ENCODE data around the gene SHANK2.

SHANK2 gene

GRCh38 chr11:71252269-71252769 is at the start of gene SHANK2:
Gene SHANK2 (minus strand): TSS chr11:71252577. CDS start chr11:71147326, 105,251 bp downstream.
- DNase-seq, result no peak

GRCh38 chr11:71301858-71302533 is 49.6 kb upstream of the SHANK2 start:
- no peak for DNase-seq

- DNase-seq, result no peak
These were observed 48.9 kb upstream of the SHANK2 start for GRCh38 chr11:71301046-71301857.

- no peak for DNase-seq
These were observed 47.8 kb upstream of the SHANK2 start for GRCh38 chr11:71300187-71300586.

GRCh38 chr11:71298761-71299181 is 46.4 kb upstream of the SHANK2 start:
- no peak for DNase-seq

GRCh38 chr11:71298016-71298550 is 45.7 kb upstream of the SHANK2 start:
- DNase-seq, result no peak

GRCh38 chr11:71294846-71295600 is 42.6 kb upstream of the SHANK2 start:
- DNase-seq, result no peak

GRCh38 chr11:71293961-71294782 is 41.8 kb upstream of the SHANK2 start:
- DNase-seq, result no peak

- DNase-seq, result no peak
These were observed 34.6 kb upstream of the SHANK2 start for GRCh38 chr11:71286701-71287643.

GRCh38 chr11:71285111-71285510 is 32.7 kb upstream of the SHANK2 start:
- DNase-seq, result no peak

GRCh38 chr11:71284525-71285092 is 32.2 kb upstream of the SHANK2 start:
- no peak for DNase-seq

GRCh38 chr11:71283971-71284441 is 31.6 kb upstream of the SHANK2 start:
- no peak for DNase-seq

GRCh38 chr11:71282581-71283351 is 30.4 kb upstream of the SHANK2 start:
- no peak for DNase-seq

GRCh38 chr11:71281831-71282230 is 29.5 kb upstream of the SHANK2 start:
- no peak for DNase-seq

GRCh38 chr11:71281204-71281603 is 28.8 kb upstream of the SHANK2 start:
- no peak for DNase-seq

- no peak for DNase-seq
These were observed 27.7 kb upstream of the SHANK2 start for GRCh38 chr11:71279916-71280645.

- no peak for DNase-seq
These were observed 19.8 kb upstream of the SHANK2 start for GRCh38 chr11:71272161-71272560.

GRCh38 chr11:71269603-71270511 is 17.5 kb upstream of the SHANK2 start:
- no peak for DNase-seq

Data from hematopoietic multipotent progenitor cell treated with erythropoietin and hydrocortisone succinate and interleukin-3 and kit ligand, for 4 days (in vitro differentiated cells).